ENCODE data around the gene UBE2E2. TPM values are rescaled to one million over a fixed set of nuclear protein-coding genes. Genes with fewer than 3 reads are reported as not detected.

The UBE2E2 gene
- total and polyA plus RNA-seq, 3 experiments from 2014 or later, result 0.86 to 8.0 (median 0.92) TPM

GRCh38 chr3:23493889-23494288 lies 290.8 kb downstream of the UBE2E2 start:
- Histone ChIP-seq H3K36me3 (ENCODE audit: insufficient read depth, low read length) (no peaks in the 10 kb centered on the region), H3K27me3 (ENCODE audit: insufficient read depth, low read length, poor library complexity, severe bottlenecking) (no peaks in the 10 kb centered on the region), H3K4me3 (ENCODE audit: low read length) (no peak overlapping the region), H3K4me1 (ENCODE audit: insufficient read depth, low read length) (no peaks in the 10 kb centered on the region), H3K9me3 (ENCODE audit: low read length) (no peaks in the 10 kb centered on the region), H3K27ac (ENCODE audit: low read depth, low read length) (no peak overlapping the region)
- Mint-ChIP-seq H3K4me3 (no peak overlapping the region), H3K9me3 (no peaks in the 10 kb centered on the region), H3K36me3 (no peaks in the 10 kb centered on the region), H3K4me1 (no peaks in the 10 kb centered on the region), H3K27me3 (no peaks in the 10 kb centered on the region), H3K27ac (no peak overlapping the region)
- no peak for DNase-seq
- ChIA-PET POLR2A (no interaction called here), CTCF (no interaction called here)

- no peaks in the 10 kb centered on the region for H3K9me3 Mint-ChIP-seq
- H3K4me3 Mint-ChIP-seq, result no peak overlapping the region
- H3K9me3 ChIP-seq (ENCODE audit: low read length), result no peaks in the 10 kb centered on the region
- H3K27me3 Mint-ChIP-seq, result no peaks in the 10 kb centered on the region
- POLR2A ChIA-PET, result no interaction called here
- no peak overlapping the region for H3K27ac Mint-ChIP-seq
- H3K4me1 ChIP-seq (ENCODE audit: insufficient read depth, low read length), result no peaks in the 10 kb centered on the region
- H3K27ac ChIP-seq (ENCODE audit: low read depth, low read length), result no peak overlapping the region
- H3K4me1 Mint-ChIP-seq, result no peaks in the 10 kb centered on the region
- H3K4me3 ChIP-seq (ENCODE audit: low read length), result no peak overlapping the region
- CTCF ChIA-PET, result no interaction called here
- H3K36me3 ChIP-seq (ENCODE audit: insufficient read depth, low read length), result no peaks in the 10 kb centered on the region
- H3K36me3 Mint-ChIP-seq, result no peaks in the 10 kb centered on the region
- DNase-seq, result no peak
- no peaks in the 10 kb centered on the region for H3K27me3 ChIP-seq (ENCODE audit: insufficient read depth, low read length, poor library complexity, severe bottlenecking)
These were observed 291.8 kb downstream of the UBE2E2 start for GRCh38 chr3:23494967-23495366.

- H3K4me1 Mint-ChIP-seq, result no peaks in the 10 kb centered on the region
- H3K36me3 ChIP-seq (ENCODE audit: insufficient read depth, low read length), result no peaks in the 10 kb centered on the region
- H3K4me1 ChIP-seq (ENCODE audit: insufficient read depth, low read length), result no peaks in the 10 kb centered on the region
- no peak overlapping the region for H3K4me3 ChIP-seq (ENCODE audit: low read length)
- H3K36me3 Mint-ChIP-seq, result no peaks in the 10 kb centered on the region
- no peaks in the 10 kb centered on the region for H3K27me3 ChIP-seq (ENCODE audit: insufficient read depth, low read length, poor library complexity, severe bottlenecking)
- H3K9me3 Mint-ChIP-seq, result no peaks in the 10 kb centered on the region
- peaks cover 0 to under 1% of the 10 kb centered on the region in 2 donors for H3K27me3 Mint-ChIP-seq
- no peak overlapping the region for H3K27ac ChIP-seq (ENCODE audit: low read depth, low read length)
- no peak for DNase-seq
- CTCF ChIA-PET, result no interaction called here
- POLR2A ChIA-PET, result no interaction called here
- no peaks in the 10 kb centered on the region for H3K9me3 ChIP-seq (ENCODE audit: low read length)
- H3K27ac Mint-ChIP-seq, result no peak overlapping the region
- H3K4me3 Mint-ChIP-seq, result no peak overlapping the region
These were observed 292.4 kb downstream of the UBE2E2 start for GRCh38 chr3:23495507-23495906.

- no peaks in the 10 kb centered on the region for H3K36me3 ChIP-seq (ENCODE audit: insufficient read depth, low read length)
- no peaks in the 10 kb centered on the region for H3K36me3 Mint-ChIP-seq
- no peak for DNase-seq
- H3K4me3 Mint-ChIP-seq, result no peak overlapping the region
- H3K9me3 Mint-ChIP-seq, result no peaks in the 10 kb centered on the region
- no peaks in the 10 kb centered on the region for H3K4me1 Mint-ChIP-seq
- no peaks in the 10 kb centered on the region for H3K4me1 ChIP-seq (ENCODE audit: insufficient read depth, low read length)
- H3K27me3 ChIP-seq (ENCODE audit: insufficient read depth, low read length, poor library complexity, severe bottlenecking), result no peaks in the 10 kb centered on the region
- POLR2A ChIA-PET, result no interaction called here
- no peak overlapping the region for H3K4me3 ChIP-seq (ENCODE audit: low read length)
- peaks cover 0 to 3% of the 10 kb centered on the region in 2 donors for H3K27me3 Mint-ChIP-seq
- H3K27ac Mint-ChIP-seq, result no peak overlapping the region
- H3K9me3 ChIP-seq (ENCODE audit: low read length), result no peaks in the 10 kb centered on the region
- no peak overlapping the region for H3K27ac ChIP-seq (ENCODE audit: low read depth, low read length)
- CTCF ChIA-PET, result no interaction called here
These were observed 293.0 kb downstream of the UBE2E2 start for GRCh38 chr3:23496165-23496564.

- H3K9me3 Mint-ChIP-seq, result no peaks in the 10 kb centered on the region
- no peak overlapping the region for H3K4me3 Mint-ChIP-seq
- Histone ChIP-seq H3K9me3 (ENCODE audit: low read length) (no peaks in the 10 kb centered on the region), H3K4me3 (ENCODE audit: low read length) (no peak overlapping the region), H3K27me3 (ENCODE audit: insufficient read depth, low read length, poor library complexity, severe bottlenecking) (no peaks in the 10 kb centered on the region), H3K4me1 (ENCODE audit: insufficient read depth, low read length) (no peaks in the 10 kb centered on the region), H3K36me3 (ENCODE audit: insufficient read depth, low read length) (no peaks in the 10 kb centered on the region), H3K27ac (ENCODE audit: low read depth, low read length) (no peak overlapping the region)
- CTCF ChIA-PET, result no interaction called here
- no peaks in the 10 kb centered on the region for H3K36me3 Mint-ChIP-seq
- DNase-seq, result no peak
- POLR2A ChIA-PET, result no interaction called here
- peaks cover 0 to 3% of the 10 kb centered on the region in 2 donors for H3K27me3 Mint-ChIP-seq
- no peak overlapping the region for H3K27ac Mint-ChIP-seq
- H3K4me1 Mint-ChIP-seq, result no peaks in the 10 kb centered on the region
These were observed 294.0 kb downstream of the UBE2E2 start for GRCh38 chr3:23497156-23497555.

GRCh38 chr3:23501201-23501802 lies 298.2 kb downstream of the UBE2E2 start:
- POLR2A ChIA-PET, result no interaction called here
- H3K27ac Mint-ChIP-seq, result no peak overlapping the region
- peaks cover 1 to 3% of the 10 kb centered on the region in 2 donors for H3K27me3 Mint-ChIP-seq

GRCh38 chr3:23508464-23508863 lies 305.3 kb downstream of the UBE2E2 start:
- Mint-ChIP-seq H3K36me3 (no peaks in the 10 kb centered on the region), H3K27me3 (peaks cover 0 to 1% of the 10 kb centered on the region in 2 donors), H3K4me1 (no peaks in the 10 kb centered on the region), H3K27ac (no peak overlapping the region), H3K4me3 (no peak overlapping the region), H3K9me3 (peaks cover 0 to 8% (median 0%) of the 10 kb centered on the region in 5 donors)
- ChIA-PET POLR2A (no interaction called here), CTCF (no interaction called here)
- Histone ChIP-seq H3K9me3 (ENCODE audit: low read length) (no peaks in the 10 kb centered on the region), H3K4me1 (ENCODE audit: insufficient read depth, low read length) (no peaks in the 10 kb centered on the region), H3K4me3 (ENCODE audit: low read length) (no peak overlapping the region), H3K36me3 (ENCODE audit: insufficient read depth, low read length) (no peaks in the 10 kb centered on the region), H3K27ac (ENCODE audit: low read depth, low read length) (no peak overlapping the region), H3K27me3 (ENCODE audit: insufficient read depth, low read length, poor library complexity, severe bottlenecking) (no peaks in the 10 kb centered on the region)
- no peak for DNase-seq

More at GRCh38 chr3:23501201-23501802, 298.2 kb downstream of the UBE2E2 start:
- H3K9me3 Mint-ChIP-seq, result no peaks in the 10 kb centered on the region
- H3K27me3 ChIP-seq (ENCODE audit: insufficient read depth, low read length, poor library complexity, severe bottlenecking), result no peaks in the 10 kb centered on the region
- H3K36me3 ChIP-seq (ENCODE audit: insufficient read depth, low read length), result no peaks in the 10 kb centered on the region
- no peaks in the 10 kb centered on the region for H3K4me1 ChIP-seq (ENCODE audit: insufficient read depth, low read length)
- no peaks in the 10 kb centered on the region for H3K36me3 Mint-ChIP-seq
- no peaks in the 10 kb centered on the region for H3K4me1 Mint-ChIP-seq
- no peak for DNase-seq
- H3K27ac ChIP-seq (ENCODE audit: low read depth, low read length), result no peak overlapping the region
- no peak overlapping the region for H3K4me3 ChIP-seq (ENCODE audit: low read length)
- CTCF ChIA-PET, result no interaction called here
- H3K4me3 Mint-ChIP-seq, result no peak overlapping the region
- no peaks in the 10 kb centered on the region for H3K9me3 ChIP-seq (ENCODE audit: low read length)

GRCh38 chr3:23518441-23518840 lies 315.3 kb downstream of the UBE2E2 start:
- H3K4me3 Mint-ChIP-seq, result no peak overlapping the region
- peaks cover 0 to 4% of the 10 kb centered on the region in 2 donors for H3K27me3 Mint-ChIP-seq
- H3K27ac Mint-ChIP-seq, result no peak overlapping the region
- no peaks in the 10 kb centered on the region for H3K9me3 Mint-ChIP-seq
- DNase-seq, result no peak
- H3K4me1 Mint-ChIP-seq, result no peaks in the 10 kb centered on the region
- no peaks in the 10 kb centered on the region for H3K36me3 Mint-ChIP-seq
- H3K27ac ChIP-seq (ENCODE audit: low read depth, low read length), result no peak overlapping the region
- H3K27me3 ChIP-seq (ENCODE audit: insufficient read depth, low read length, poor library complexity, severe bottlenecking), result no peaks in the 10 kb centered on the region
- H3K4me1 ChIP-seq (ENCODE audit: insufficient read depth, low read length), result no peaks in the 10 kb centered on the region
- H3K36me3 ChIP-seq (ENCODE audit: insufficient read depth, low read length), result no peaks in the 10 kb centered on the region
- POLR2A ChIA-PET, result no interaction called here
- no peaks in the 10 kb centered on the region for H3K9me3 ChIP-seq (ENCODE audit: low read length)
- no peak overlapping the region for H3K4me3 ChIP-seq (ENCODE audit: low read length)
- CTCF ChIA-PET, result no interaction called here
